Body of pancreas (tissue), 4 donors: Measurements from ENCODE around the gene NMT1. TPM values are rescaled to one million over a fixed set of nuclear protein-coding genes. Genes with fewer than 3 reads are reported as not detected.
A peak's percentile ranks its signal among the peaks of the same experiment; 100 is the strongest.

Experiments
- ATAC-seq: fragments of 150-250 bp; one replicate; pipeline ENCODE4 v1.9.1; 2016
- DNase-seq, 4 donors: peaks; one replicate each; pipeline ENCODE4 v3.0.0-alpha.2; 2019
- H3K27ac ChIP-seq, 4 donors: fragments of 200-600 bp; sonication (generic); 1 replicate in 3 of 4; 2 replicates in 1 of 4; pipeline versions ENCODE4 v1.5.1 to v1.6.1; 2016 to 2019; ENCODE audit warnings: mild to moderate bottlenecking in 1 of 4, mixed read lengths in 1 of 4, moderate library complexity in 1 of 4
- H3K27me3 ChIP-seq, 2 donors: fragments of 200-600 bp; sonication (generic); one replicate each; pipeline ENCODE4 v1.6.0; 2016; ENCODE audit warnings: mild to moderate bottlenecking in 1 of 2
- H3K36me3 ChIP-seq, 2 donors: fragments of 200-600 bp; sonication (generic); replicated peaks in 1 of 2; 2 replicates each; pipeline ENCODE4 v1.5.1; 2016; ENCODE audit warnings: low read depth in 2 of 2; ENCODE audit not compliant: insufficient read depth in 1 of 2
- H3K4me1 ChIP-seq: fragments of 200-600 bp; sonication (generic); one replicate; pipeline ENCODE4 v1.6.0; 2016
- H3K4me3 ChIP-seq, 2 donors: fragments of 200-600 bp; sonication (generic); 1 replicate in 1 of 2; 2 replicates in 1 of 2; pipeline ENCODE4 v1.5.1; 2016 to 2019
- H3K9me3 ChIP-seq, 3 donors: fragments of 200-600 bp; sonication (generic); 1 replicate in 2 of 3; 2 replicates in 1 of 3; pipeline ENCODE4 v1.5.1; 2016
- POLR2A ChIP-seq, 3 donors: fragments of 450-650 bp; IDR thresholded peaks; one replicate each; pipeline ENCODE4 v1.6.1; 2016; ENCODE audit warnings: antibody characterized with exemption in 3 of 3, mild to moderate bottlenecking in 2 of 3
- WGBS, 2 donors: methylation state at CpG; one replicate each; pipeline ENCODE4 v1.1.5; 2017; 5-methylcytosine and 5-hydroxymethylcytosine counted together
- intact Hi-C: fragments of 100-400 bp; cut with DNase I; formaldehyde crosslinking; loops from one replicate; pipeline ENCODE4 v1.15.1; 2023
- total RNA-seq, 2 donors: library from RNA; depleted of rRNA; stranded (reverse); fragments of >200 nt; gene quantifications; one replicate each; pipeline ENCODE4 v1.1.0, GENCODE V29; 2016
- TF ChIP-seq, protein P1 (sequence below), 7 experiments: fragments of 450-650 bp in 4 of 7; fragments of 200-600 bp in 3 of 7; sonication (generic) in 3 of 7; IDR thresholded peaks; one replicate each; pipeline ENCODE4 v1.5.1; 2016 to 2019; ENCODE audit warnings: antibody characterized with exemption in 7 of 7

Gene NMT1
- 10 to 100 TPM; 26.5 to 33.9 TPM for total RNA-seq

DNA sequence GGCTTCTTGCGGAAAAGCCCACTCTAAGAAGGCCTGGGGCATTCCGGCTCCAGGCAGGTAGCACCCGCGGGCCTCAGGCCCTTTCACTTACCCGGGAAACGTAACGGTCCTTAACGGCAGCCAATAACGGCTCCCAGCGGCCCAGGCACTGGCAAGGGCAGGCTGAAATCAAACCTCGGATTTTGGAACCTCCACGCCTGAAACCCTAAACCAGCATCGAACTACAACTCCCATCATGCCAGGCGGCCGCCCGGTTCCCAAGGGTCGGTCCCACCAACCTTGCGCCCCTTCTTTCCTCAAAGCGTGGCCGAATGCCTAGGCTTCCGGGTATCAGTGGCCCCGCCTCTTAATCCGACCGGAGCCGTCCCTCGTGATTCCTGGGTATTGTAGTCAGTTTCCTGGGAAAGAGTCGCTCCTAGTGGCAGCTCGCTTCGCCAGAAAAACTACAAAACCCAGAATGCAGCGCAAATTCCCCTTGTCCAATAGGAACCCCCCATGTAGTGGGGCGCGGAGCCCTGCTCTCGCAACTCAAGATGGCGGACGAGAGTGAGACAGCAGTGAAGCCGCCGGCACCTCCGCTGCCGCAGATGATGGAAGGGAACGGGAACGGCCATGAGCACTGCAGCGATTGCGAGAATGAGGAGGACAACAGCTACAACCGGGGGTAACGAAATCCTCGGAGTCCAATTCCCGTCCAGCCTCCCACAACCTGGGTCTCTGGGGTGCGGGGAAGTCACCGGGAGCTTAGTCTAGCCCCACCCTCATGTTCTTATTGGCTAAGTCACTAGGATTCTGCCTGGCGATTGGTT is at the start of gene NMT1:
Gene NMT1 (plus strand): TSS at position 521 of the 809 bp plus-strand sequence. CDS start 13 bp downstream, at position 534.
- Histone ChIP-seq H3K4me3 (peak within 1 kb of the TSS; percentile 26 to 89), H3K9me3 (no peaks in the 10 kb centered on the region), H3K27me3 (no peaks in the 10 kb centered on the region), H3K36me3 (no peaks in the 10 kb centered on the region), H3K27ac (peak within 1 kb of the TSS; percentile 56 to 88 (median 74)), H3K4me1 (peaks cover 47% of the 10 kb centered on the region)
- TF ChIP-seq POLR2A (IDR thresholded peaks at IDR 0.05) = peak; percentile 29 to 86 (median 80)
- TF ChIP-seq, protein P1, sequence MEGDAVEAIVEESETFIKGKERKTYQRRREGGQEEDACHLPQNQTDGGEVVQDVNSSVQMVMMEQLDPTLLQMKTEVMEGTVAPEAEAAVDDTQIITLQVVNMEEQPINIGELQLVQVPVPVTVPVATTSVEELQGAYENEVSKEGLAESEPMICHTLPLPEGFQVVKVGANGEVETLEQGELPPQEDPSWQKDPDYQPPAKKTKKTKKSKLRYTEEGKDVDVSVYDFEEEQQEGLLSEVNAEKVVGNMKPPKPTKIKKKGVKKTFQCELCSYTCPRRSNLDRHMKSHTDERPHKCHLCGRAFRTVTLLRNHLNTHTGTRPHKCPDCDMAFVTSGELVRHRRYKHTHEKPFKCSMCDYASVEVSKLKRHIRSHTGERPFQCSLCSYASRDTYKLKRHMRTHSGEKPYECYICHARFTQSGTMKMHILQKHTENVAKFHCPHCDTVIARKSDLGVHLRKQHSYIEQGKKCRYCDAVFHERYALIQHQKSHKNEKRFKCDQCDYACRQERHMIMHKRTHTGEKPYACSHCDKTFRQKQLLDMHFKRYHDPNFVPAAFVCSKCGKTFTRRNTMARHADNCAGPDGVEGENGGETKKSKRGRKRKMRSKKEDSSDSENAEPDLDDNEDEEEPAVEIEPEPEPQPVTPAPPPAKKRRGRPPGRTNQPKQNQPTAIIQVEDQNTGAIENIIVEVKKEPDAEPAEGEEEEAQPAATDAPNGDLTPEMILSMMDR (IDR thresholded peaks at IDR 0.05) = peak in 2 of 7 experiments; percentile 25 to 44
- intact Hi-C loops = no loop called here
- ATAC-seq (peak; percentile 98), DNase-seq (peak; percentile 97 to 99 (median 98))
- 0 to 1% methylated on average over 22 to 50 of the region's 50 CpGs for WGBS, 2 donors

DNA sequence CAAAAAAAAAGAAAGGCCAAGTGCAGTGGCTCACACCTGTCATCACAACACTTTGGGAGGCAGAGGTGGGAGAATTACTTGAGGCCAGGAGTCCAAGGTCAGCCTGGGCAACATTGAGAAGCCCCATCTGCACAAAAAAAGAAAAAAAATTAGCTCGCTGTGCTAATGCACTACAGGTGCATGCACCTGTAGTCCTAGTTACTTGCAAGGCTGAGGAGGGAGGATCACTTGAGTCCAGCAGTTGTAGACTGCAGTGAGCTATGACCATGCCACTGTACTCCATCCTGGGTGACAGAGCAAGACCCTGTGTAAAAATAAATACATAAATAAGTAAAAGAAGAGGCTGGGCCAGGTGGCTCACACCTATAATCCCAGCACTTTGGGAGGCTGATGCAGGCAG is 49.4 kb upstream of the NMT1 start:
- intact Hi-C loops = no loop called here

DNA sequence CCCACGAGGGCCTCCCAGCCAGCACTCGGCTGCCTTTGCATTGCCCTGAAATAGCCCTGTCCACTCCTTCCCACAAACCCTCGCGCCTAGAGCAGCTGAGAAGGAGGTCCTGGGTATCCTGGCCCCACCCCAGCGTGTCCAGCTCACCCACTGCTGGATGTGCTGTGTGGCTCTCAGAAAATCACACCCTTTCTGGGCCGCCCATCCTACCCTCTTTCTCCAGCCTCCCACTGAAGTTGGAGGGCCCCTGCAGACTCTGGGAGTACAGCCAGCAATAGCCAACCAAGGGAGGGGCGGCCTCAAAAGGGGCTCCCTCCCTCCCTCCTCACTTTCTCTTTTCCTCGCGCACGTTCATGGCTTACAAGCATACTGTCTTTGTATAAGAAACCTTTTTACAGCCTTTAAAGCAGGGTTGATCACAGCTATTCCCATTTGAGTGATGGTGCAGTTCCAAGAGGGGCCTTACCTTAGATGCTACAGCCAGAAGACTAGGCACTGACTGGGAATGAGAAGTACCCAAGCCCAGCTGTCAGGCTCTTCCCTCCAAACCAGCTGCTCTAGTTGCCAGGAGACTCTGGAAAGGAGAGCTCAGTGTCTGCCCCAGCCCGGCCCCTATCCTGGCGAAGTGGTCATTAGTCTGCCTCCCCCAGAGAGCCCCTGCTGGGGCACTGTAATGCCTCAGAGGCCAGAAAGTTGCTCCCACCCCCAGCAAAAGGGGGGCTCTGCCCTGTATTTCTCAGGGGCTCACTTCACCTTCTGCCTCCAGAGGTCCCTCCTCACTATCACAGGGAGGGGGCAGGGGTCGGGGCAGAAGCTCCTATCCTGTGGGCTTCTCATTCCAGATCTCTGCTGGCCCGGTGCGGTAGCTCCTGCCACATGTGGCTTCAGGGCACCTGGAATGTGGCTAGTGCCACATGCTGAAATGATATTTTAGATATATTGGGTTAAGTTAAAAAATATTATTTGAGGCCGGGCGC is 47.8 kb upstream of the NMT1 start:
- WGBS, 2 donors = 78 to 83% methylated on average over 14 to 17 of the region's 17 CpGs
- Histone ChIP-seq H3K9me3 (no peaks in the 10 kb centered on the region), H3K4me1 (peaks cover 38% of the 10 kb centered on the region), H3K27me3 (no peaks in the 10 kb centered on the region), H3K36me3 (no peaks in the 10 kb centered on the region), H3K27ac (no peak overlapping the region), H3K4me3 (no peak overlapping the region)
- TF ChIP-seq, protein P1 (IDR thresholded peaks at IDR 0.05) = no peak
- TF ChIP-seq POLR2A (IDR thresholded peaks at IDR 0.05) = no peak
- DNase-seq = peak in 2 of 4 donors; percentile 40 to 42
- no peak for ATAC-seq
- intact Hi-C loops = no loop called here

More for the DNA sequence above, 49.4 kb upstream of the NMT1 start:
- H3K9me3 ChIP-seq = no peaks in the 10 kb centered on the region
- DNase-seq = no peak
- WGBS, 2 donors = 54 to 81% methylated on average over 1 of the region's 1 CpG
- no peak for TF ChIP-seq POLR2A (IDR thresholded peaks at IDR 0.05)
- TF ChIP-seq, protein P1 (IDR thresholded peaks at IDR 0.05) = no peak
- no peak for ATAC-seq
- peaks cover 25% of the 10 kb centered on the region for H3K4me1 ChIP-seq
- H3K4me3 ChIP-seq = no peak overlapping the region
- H3K27ac ChIP-seq = no peak overlapping the region
- H3K27me3 ChIP-seq = no peaks in the 10 kb centered on the region
- H3K36me3 ChIP-seq = no peaks in the 10 kb centered on the region

DNA sequence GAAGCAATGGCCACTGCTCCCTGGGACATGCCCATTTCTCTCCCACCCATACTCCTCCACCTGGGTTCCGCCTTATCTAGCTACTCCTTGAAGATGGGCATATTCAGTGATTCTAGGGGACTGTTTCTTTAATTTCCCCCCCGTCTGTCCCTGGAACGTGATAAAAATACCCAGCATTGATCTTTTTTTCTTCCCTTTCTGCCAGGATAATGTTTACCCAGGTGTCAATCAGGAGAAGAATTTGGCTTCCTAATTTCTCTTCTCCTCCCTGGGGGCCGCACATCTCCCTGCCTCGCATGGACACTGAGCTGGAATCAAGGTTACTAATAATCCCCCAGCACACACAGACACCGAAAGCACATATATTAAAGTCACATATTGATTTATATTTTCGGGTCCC is 44.9 kb upstream of the NMT1 start:
- Histone ChIP-seq H3K4me3 (no peak overlapping the region), H3K27me3 (no peaks in the 10 kb centered on the region), H3K27ac (peak overlapping the region in 2 of 4 donors; percentile 36 to 42), H3K4me1 (peaks cover 53% of the 10 kb centered on the region), H3K9me3 (no peaks in the 10 kb centered on the region), H3K36me3 (no peaks in the 10 kb centered on the region)
- TF ChIP-seq, protein P1 (IDR thresholded peaks at IDR 0.05) = no peak
- no peak for TF ChIP-seq POLR2A (IDR thresholded peaks at IDR 0.05)
- 18 to 19% methylated on average over 7 of the region's 7 CpGs for WGBS, 2 donors
- no peak for ATAC-seq
- no peak for DNase-seq
- intact Hi-C loops = no loop called here
